Motor neuron (in vitro differentiated cells): ENCODE results near the gene MEGF11. TPM values are rescaled to one million over a fixed set of nuclear protein-coding genes. Genes with fewer than 3 reads are reported as not detected.

Experiments used
- ATAC-seq, 8 experiments: fragments of 200-7000 bp; cut with Tn5 transposase; replicated peaks in 6 of 8; 2 replicates each; pipeline ENCODE4 v1.8.0; 2021; ENCODE audit warnings: mild to moderate bottlenecking in 8 of 8, moderate library complexity in 8 of 8
- H3K27ac ChIP-seq, 2 donors: fragments of 250-450 bp; sonication (Bioruptor Pico); 2 replicates each; pipeline ENCODE4 v1.9.0; 2021; ENCODE audit warnings: antibody characterized with exemption in 2 of 2, mild to moderate bottlenecking in 2 of 2, moderate library complexity in 1 of 2
- H3K4me1 ChIP-seq, 2 donors: fragments of 250-450 bp; sonication (Bioruptor Pico); replicated peaks in 1 of 2; 2 replicates each; pipeline ENCODE4 v1.6.1; 2021; ENCODE audit warnings: antibody characterized with exemption in 2 of 2, mild to moderate bottlenecking in 2 of 2, moderate library complexity in 1 of 2
- H3K4me3 ChIP-seq, 5 donors: fragments of 250-450 bp; sonication (Bioruptor Pico); 2 replicates each; pipeline ENCODE4 v1.9.0; 2021; ENCODE audit warnings: antibody characterized with exemption in 5 of 5, mild to moderate bottlenecking in 5 of 5, moderate library complexity in 4 of 5
- WGBS, 10 experiments: fragments of 450-650 bp; shearing (Covaris generic); methylation state at CpG; one replicate each; pipeline ENCODE4 v1.0.0; 2022; 5-methylcytosine and 5-hydroxymethylcytosine counted together
- in situ Hi-C, 9 experiments: fragments of 400-800 bp; cut with MboI; loops; one replicate each; pipeline ENCODE4 v1.15.0; 2021; ENCODE audit warnings: low sequenced_read_pairs in 9 of 9, low pct_unique_long_range_greater_than_20kb in 2 of 9; ENCODE audit not compliant: unreplicated experiment in 9 of 9
- total RNA-seq, 8 experiments: library from RNA; unstranded; fragments of 300-600 nt; gene quantifications; 2 replicates each; pipeline versions ENCODE4 v1.2.3 to v1.2.4, GENCODE V29; 2022

The MEGF11 gene
- total RNA-seq, 8 experiments from 2014 or later: 2.8 to 18.2 (median 9.0) TPM

DNA sequence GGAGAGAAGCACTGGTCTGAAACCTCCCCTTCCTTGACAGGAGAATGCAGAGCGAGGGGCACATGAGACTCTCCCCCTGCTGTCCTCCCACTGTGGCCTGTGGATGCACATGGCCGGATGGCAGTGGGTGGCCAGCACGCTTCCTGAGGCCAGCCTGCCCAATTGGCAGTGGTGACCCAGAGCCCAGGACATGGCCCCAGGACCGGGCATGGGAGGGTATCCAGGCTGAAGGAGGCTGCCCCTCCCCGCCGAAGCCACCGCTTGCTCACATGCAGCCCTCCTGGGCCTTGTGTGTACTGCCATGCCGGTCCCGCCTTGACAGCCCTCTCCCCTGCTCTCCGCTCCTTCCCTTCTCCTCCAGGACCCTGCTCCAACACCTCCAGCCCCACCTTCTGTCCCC is 100.9 kb downstream of the MEGF11 start:
- H3K4me3 ChIP-seq: no peak overlapping the region
- H3K4me1 ChIP-seq: peaks cover 12 to 35% of the 10 kb centered on the region in 2 donors
- in situ Hi-C loops: no loop called here
- no peak overlapping the region for H3K27ac ChIP-seq
- no peak for ATAC-seq
- 0 to 89% (median 58%) methylated on average over 1 to 8 of the region's 10 CpGs; no CpG with 5 or more reads in 6 of the 10 experiments for WGBS, 10 experiments

- Histone ChIP-seq H3K4me1 (peaks cover 4 to 26% of the 10 kb centered on the region in 2 donors), H3K4me3 (no peak overlapping the region), H3K27ac (no peak overlapping the region)
- WGBS, 10 experiments: 0 to 100% (median 83%) methylated on average over 1 to 4 of the region's 7 CpGs; no CpG with 5 or more reads in 5 of the 10 experiments
- peak in 1 of 8 experiments; percentile 32 for ATAC-seq
- in situ Hi-C loops: no loop called here
Observed at GRCh38 chr15:66151809-66152208, 101.7 kb downstream of the MEGF11 start.

- H3K4me1 ChIP-seq: peaks cover 9 to 34% of the 10 kb centered on the region in 2 donors
- in situ Hi-C loops: no loop called here
- WGBS, 10 experiments: 0 to 100% (median 69%) methylated on average over 1 to 6 of the region's 9 CpGs; no CpG with 5 or more reads in 5 of the 10 experiments
Observed at GRCh38 chr15:66149871-66150270, 103.7 kb downstream of the MEGF11 start.

DNA sequence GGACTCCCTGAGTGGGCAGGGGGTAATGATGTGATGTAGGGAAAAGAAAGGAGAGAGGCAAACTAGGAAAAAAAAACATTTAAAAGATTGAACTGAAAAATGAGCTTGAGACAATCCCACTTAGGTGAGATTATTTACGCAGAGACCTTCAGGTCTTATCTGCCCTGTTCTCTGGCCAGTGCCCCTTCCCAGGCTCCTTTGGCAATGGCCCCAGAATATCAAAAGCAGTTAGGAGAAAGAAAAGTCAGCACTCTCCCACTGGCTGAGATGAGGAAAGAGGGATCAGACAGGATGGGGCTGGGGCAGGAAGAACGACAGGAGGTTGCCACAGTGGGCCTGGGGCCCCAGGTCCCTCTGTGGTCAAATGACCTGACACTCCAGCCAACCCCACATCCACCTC is 105.4 kb downstream of the MEGF11 start:
- Histone ChIP-seq H3K27ac (no peak overlapping the region), H3K4me1 (peaks cover 24 to 38% of the 10 kb centered on the region in 2 donors), H3K4me3 (no peak overlapping the region)
- no peak for ATAC-seq
- 5 to 100% (median 63%) methylated on average over 1 to 2 of the region's 2 CpGs; no CpG with 5 or more reads in 2 of the 10 experiments for WGBS, 10 experiments
- in situ Hi-C loops: no loop called here

More at GRCh38 chr15:66149871-66150270, 103.7 kb downstream of the MEGF11 start:
- Histone ChIP-seq H3K27ac (no peak overlapping the region), H3K4me3 (no peak overlapping the region)
- ATAC-seq: peak in 3 of 8 experiments; percentile 5 to 12 (median 11)

DNA sequence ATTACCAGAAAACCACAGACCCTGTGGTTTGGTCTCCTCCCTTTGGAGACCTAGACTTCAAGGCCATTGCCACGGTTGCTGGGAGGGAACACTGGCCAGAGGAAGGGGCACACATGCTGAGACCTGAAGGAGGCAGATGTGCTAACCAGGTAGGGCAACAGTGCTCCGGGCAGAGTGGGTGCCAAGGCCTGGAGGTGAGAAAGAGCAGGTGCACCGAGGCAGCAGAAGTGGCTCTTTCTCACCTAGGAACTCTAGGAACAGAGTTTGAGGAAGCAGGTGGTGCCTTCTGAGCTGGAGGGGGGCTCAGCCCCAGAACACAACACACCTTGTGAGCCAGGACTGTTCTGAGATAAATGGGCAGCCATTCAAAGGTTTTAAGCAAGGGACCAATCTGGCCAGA is 106.1 kb downstream of the MEGF11 start:
- ATAC-seq: no peak
- Histone ChIP-seq H3K4me3 (no peak overlapping the region), H3K27ac (no peak overlapping the region), H3K4me1 (peaks cover 31 to 46% of the 10 kb centered on the region in 2 donors)
- in situ Hi-C loops: no loop called here
- WGBS, 10 experiments: 0 to 100% (median 60%) methylated on average over 1 to 3 of the region's 3 CpGs; no CpG with 5 or more reads in 4 of the 10 experiments

DNA sequence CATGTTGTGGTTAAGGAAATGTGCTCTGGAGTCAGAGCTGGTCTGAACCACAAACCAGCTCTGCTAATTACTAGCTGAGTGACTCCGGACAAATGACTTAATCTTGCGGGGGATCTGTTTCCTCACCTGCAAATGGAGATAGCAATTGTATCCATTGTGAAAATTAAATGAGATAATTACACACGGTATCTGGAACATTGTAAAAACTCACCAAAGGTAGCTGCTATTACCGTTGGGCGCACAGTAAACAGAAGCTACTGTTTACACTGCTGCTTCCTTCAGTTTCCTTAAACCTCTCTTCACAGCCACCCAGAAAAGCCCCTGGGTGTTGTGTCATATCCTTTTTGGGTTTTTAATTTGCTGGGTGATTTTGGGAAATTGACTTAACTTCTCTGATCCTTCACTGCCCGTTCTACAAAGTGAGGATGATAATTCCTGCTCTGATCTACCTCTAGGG is 107.8 kb downstream of the MEGF11 start:
- no peak for ATAC-seq
- Histone ChIP-seq H3K4me3 (no peak overlapping the region), H3K4me1 (peaks cover 48 to 63% of the 10 kb centered on the region in 2 donors), H3K27ac (peak overlapping the region; percentile 42 to 63)
- 26 to 100% (median 72%) methylated on average over 1 to 6 of the region's 6 CpGs; no CpG with 5 or more reads in 1 of the 10 experiments for WGBS, 10 experiments
- in situ Hi-C loops: no loop called here

DNA sequence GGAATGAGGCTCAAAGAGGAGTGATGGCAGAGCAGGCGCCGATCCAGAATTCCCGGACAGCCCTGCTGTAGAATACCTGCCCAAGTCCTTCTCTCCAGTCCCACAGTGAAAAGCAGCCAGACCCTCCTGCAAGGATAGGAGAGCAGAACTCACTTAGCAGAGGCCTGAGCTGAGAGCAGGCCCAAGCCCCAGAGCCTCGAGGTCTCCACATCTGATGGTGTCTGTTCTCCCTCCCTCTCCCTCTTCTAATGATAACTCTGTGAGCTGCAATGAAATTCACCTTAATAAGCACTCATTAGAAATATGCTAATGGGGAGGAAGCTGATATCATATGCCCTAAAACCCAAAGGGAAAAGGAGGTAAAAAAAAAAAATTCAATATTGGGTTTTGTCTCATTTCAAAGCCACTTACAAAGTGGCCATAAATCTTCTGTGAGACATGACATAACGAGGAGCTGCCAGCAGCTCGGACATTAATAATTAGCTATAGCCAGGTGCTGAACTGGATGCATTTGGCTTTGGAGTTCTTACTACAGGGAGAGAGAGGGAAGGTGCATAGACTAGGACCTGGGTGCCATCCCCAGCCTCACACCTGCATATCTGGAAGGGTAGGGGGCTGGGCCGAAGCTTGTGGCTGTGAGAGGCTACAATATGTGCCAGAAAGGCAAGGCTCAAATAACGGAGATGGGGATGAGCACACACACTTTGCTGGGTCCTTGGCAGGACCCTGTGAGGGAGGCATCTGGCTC is 108.4 kb downstream of the MEGF11 start:
- peak in 5 of 8 experiments; percentile 38 to 68 (median 50) for ATAC-seq
- in situ Hi-C loops: no loop called here
- H3K27ac ChIP-seq: peak overlapping the region; percentile 42 to 63
- no peak overlapping the region for H3K4me3 ChIP-seq
- WGBS, 10 experiments: 0 to 62% (median 42%) methylated on average over 1 to 6 of the region's 8 CpGs; no CpG with 5 or more reads in 2 of the 10 experiments
- peaks cover 54 to 68% of the 10 kb centered on the region in 2 donors for H3K4me1 ChIP-seq

DNA sequence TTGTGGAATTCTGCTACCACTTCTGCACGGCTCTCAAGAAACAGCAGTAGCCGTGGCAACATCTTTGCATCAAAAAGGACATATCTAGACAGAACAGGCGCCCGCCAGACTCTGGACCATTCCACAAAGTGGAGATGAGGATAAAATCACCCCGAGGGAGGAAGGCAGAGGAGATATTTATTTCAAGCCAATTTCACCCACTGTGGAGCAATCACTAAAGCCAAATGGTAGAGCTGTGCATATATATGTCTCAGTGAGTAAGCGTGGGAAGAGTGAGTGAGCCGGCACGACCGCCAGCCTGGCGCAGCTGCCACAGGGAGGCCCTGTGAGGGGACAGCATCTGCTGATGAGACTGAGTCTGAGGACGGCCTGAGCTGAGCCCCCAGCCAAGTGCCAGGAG is 111.3 kb downstream of the MEGF11 start:
- Histone ChIP-seq H3K27ac (peak overlapping the region; percentile 13 to 74), H3K4me1 (peaks cover 81 to 89% of the 10 kb centered on the region in 2 donors)

DNA sequence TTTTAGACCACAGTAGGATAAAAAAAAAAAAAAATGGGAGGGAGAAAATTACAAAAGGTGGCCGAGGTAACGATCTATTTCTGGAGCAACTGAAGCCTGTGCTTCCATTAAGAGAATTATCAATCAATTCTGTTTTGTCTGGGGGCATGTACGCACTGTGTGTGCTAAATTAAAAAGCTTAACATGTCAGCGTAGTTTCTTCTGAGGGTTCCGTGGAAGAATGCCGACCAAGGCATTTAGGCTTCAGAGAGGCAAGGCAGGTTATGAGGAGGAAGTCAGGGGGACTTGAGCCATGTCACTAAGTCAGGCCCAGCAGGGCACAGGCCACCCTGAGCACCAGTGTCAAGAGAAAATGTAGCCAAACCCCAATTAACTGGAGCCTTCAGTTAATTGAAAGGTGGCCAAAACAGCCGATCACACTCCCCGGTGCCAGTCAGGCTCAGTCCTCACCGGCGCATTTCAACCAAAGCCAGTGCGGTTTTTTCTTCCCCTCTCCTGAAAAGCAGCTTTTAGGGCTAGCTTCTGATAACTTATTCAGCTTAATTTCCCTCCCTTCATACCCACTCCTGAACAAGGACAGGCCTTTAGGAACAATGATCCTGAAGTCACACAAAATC is 113.9 kb downstream of the MEGF11 start:
- WGBS, 10 experiments: 39 to 63% (median 44%) methylated on average over 3 to 9 of the region's 11 CpGs
- H3K4me3 ChIP-seq: no peak overlapping the region
- ATAC-seq: peak in 5 of 8 experiments; percentile 60 to 75 (median 69)
- in situ Hi-C loops: no loop called here
- peak overlapping the region; percentile 28 to 74 for H3K27ac ChIP-seq
- peaks cover 80 to 92% of the 10 kb centered on the region in 2 donors for H3K4me1 ChIP-seq

More for the DNA sequence above, 111.3 kb downstream of the MEGF11 start:
- ATAC-seq: peak in 5 of 8 experiments; percentile 28 to 64 (median 53)
- in situ Hi-C loops: no loop called here
- 0 to 90% (median 73%) methylated on average over 1 to 4 of the region's 11 CpGs; no CpG with 5 or more reads in 4 of the 10 experiments for WGBS, 10 experiments
- no peak overlapping the region for H3K4me3 ChIP-seq

DNA sequence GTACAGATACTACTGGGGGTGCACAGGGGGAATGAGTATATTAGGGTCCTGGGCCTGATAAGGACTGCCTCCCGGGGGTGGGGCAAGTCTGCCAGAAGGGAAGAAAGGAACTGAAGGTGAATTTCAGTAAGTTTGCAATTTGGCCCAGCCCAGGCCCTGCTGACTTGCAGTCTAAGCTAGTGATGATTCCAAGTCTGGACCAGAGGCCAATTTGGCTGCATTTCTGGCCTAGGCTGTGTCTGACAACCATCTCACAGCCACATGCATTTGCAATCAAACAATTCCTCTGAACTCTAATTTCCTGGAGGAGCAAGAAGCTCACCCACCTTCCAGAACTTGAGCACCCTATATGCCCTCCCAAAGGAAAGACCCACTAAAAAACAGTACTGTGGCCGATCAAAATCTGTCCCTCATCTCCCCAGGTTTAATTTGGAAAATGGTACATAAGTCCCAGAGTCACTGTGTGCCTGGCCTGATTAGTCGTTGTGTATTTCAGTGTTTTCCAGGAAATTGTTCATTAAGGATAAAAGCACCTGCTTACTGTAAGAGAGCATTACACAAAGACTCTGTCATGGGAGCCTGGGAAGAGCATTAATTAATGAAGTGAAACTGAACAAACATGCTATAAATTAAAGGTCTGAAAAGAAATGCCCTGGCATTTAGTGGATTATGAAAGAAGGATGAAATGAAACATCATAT is 114.5 kb downstream of the MEGF11 start:
- peaks cover 79 to 91% of the 10 kb centered on the region in 2 donors for H3K4me1 ChIP-seq
- WGBS, 10 experiments: 0 to 75% (median 38%) methylated on average over 1 to 3 of the region's 3 CpGs; no CpG with 5 or more reads in 2 of the 10 experiments
- ATAC-seq: peak in 7 of 8 experiments; percentile 28 to 75 (median 51)
- peak overlapping the region; percentile 53 to 74 for H3K27ac ChIP-seq
- in situ Hi-C loops: no loop called here
- H3K4me3 ChIP-seq: no peak overlapping the region

DNA sequence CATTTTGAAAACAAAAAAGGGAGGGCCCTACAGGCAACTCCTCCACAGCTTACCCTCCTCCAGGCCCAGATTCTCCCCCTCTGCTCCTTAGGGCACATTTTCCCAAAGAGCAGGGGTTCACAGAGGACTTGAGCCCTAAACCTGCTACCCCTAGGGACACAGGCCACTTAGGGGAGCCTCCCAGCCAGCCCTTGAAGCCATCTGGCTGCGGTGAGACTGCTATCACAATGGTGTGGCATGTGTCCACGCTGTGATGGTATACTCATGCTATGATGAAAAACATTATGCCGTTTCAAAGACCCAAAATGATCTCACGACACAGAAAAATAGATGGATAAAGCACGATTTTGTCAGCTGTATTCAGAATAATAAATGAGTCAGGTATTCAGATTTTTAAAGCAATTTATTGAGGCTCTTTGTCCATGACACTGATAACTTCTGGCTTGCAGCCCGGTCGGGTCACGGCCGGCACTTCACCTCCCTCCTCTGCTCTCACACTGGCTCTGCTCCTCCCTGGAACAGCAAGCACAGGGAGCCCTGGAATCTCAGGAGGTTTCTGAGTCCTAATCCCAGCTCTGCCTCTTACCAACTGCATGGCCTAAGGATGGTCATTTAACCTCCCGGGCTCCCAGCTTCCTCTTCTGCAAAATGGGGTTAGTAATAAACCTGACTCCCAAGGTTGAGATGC is 115.3 kb downstream of the MEGF11 start:
- in situ Hi-C loops: no loop called here
- peak in 7 of 8 experiments; percentile 26 to 70 (median 44) for ATAC-seq
- Histone ChIP-seq H3K4me1 (peaks cover 74 to 91% of the 10 kb centered on the region in 2 donors), H3K27ac (peak overlapping the region; percentile 53 to 74), H3K4me3 (no peak overlapping the region)
- WGBS, 10 experiments: 30 to 71% (median 50%) methylated on average over 2 to 10 of the region's 10 CpGs; no CpG with 5 or more reads in 4 of the 10 experiments

DNA sequence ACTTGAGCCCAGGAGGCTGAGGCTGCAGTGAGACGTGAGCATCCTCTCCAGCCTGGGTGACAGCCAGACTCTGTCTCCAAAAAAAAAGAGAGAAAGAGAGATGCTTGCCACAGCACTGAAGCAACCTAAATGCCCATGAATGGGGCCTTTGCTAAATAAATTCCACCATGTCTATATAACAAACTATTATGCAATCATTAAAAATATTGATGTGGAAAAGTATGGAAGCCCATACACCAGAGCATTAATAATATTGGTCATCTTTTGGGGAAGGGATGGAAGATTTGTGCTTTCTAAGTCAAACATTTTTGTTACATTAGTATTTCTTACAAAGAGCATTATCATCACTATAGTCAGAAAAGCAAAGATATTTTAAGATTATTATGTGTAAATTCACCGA is 116.6 kb downstream of the MEGF11 start:
- H3K27ac ChIP-seq: no peak overlapping the region
- WGBS, 10 experiments: 30 to 100% (median 76%) methylated on average over 1 to 2 of the region's 2 CpGs; no CpG with 5 or more reads in 2 of the 10 experiments
- peaks cover 62 to 80% of the 10 kb centered on the region in 2 donors for H3K4me1 ChIP-seq
- H3K4me3 ChIP-seq: no peak overlapping the region
- in situ Hi-C loops: no loop called here
- ATAC-seq: no peak
